Left lobe of liver (tissue), 2 donors: ENCODE results near the gene CXCL5. TPM values are rescaled to one million over a fixed set of nuclear protein-coding genes. Genes with fewer than 3 reads are reported as not detected.
"Not testable (repeated sequence)": the region's sequence is repeated elsewhere in the genome, so short reads cannot be mapped to it uniquely, and the experiment has no call there.

Experiments used
- ATAC-seq: fragments of 200-7000 bp; cut with Tn5 transposase; one replicate; pipeline ENCODE4 v1.9.1; 2020; ENCODE audit warnings: mild to moderate bottlenecking, moderate library complexity
- DNase-seq: peaks from one replicate; pipeline ENCODE4 v3.0.0-alpha.2; 2020; ENCODE audit warnings: low spot score
- total RNA-seq: library from RNA; stranded (reverse); gene quantifications from one replicate; pipeline ENCODE4 v1.2.1, GENCODE V29; 2021
- donor health status: DM: no; HTN: no; CAD: no; lungs with moderate emphysema.
- donor health status: DM: no; HTN: yes; CAD: no.

CXCL5 gene
- total RNA-seq, 1 donor from 2014 or later = not detected

DNA sequence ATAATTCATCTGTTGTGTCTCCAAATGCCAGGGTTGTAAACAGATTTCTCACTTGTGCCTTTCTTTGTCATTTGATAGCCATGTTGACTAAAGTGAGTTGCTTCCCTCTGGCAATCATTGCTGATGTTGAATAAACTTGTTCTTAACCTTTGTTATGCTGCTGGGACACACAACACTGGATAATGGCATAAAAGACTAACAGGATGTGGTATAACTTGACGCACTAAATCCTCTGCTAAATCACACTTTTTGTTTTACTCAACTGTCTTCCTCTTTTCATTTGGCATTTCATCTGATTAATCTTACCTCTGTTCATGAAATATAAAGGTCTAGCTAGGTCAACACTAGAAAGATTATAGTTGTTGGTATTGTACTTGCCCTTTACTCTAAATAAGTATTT, 17.6 kb upstream of the CXCL5 start:
- no peak for ATAC-seq

DNA sequence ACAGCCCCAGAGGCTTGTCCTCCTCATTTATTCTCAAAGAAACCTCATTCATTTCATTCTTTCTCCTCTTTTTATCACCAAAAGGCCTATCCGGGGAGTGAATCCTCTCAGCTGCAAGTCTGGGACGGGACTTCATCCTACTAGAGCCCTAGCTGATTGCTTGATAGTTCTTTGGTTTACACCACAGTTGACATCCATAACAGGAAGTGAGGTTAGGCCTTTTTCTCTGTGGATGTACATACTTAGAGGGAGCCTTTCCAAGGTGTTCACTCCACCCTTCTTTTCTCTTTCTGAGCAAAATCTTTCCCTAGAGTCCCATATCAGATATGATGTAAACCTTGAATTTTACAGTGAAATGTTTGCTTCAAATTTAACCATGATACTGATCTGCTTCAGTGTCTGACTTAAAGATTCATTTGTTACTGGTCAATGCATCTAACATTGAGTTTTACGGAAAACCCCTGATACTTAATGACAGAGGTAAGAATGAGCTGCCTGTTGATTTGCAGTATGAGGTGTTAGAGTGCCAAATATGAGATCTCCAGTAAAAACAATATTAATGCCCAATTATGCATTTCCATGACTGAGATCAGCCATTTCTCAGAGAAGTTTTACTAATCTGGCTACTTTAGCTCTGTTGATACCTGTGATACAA, 16.8 kb upstream of the CXCL5 start:
- ATAC-seq (no peak), DNase-seq (no peak)

More for the DNA sequence above, 17.6 kb upstream of the CXCL5 start:
- DNase-seq = no peak

DNA sequence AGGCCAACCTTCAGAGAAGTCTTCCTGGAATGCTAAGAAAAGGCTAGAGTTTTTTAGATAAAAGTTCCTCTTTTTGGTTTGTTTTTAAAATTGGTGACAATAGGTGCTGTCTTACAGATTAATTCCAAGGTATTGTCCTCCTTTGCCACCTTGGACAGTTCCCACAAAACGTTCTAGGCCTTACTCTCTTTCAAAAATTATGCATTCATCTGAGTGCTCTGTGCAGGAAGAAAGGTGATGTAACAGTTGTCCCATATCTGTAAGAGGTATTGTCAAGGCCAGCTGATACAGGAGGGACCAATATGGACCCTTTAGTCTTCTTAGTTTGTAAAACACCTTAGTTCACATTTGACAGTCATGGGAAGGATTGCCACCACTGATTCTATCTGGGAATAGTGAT, 15.9 kb upstream of the CXCL5 start:
- DNase-seq = no peak

DNA sequence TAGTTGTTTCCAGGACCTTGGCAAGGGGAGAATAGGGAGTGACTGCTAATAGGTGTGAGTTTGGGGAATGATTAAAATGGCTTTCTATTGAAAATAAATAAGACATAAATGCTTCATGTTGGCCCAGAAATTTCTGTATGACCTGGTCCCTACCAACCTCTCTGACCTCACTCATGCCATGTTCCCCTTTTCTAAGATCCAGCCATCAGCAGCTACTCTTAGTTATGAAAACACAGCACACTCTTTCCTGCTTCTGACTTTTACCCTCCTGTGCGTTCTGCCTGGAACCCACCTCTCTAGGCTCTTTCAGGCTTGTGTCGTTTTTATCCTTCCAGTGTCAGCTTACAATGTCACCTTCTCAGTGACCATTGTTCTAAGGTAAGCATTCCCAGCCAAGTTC, 14.8 kb upstream of the CXCL5 start:
- DNase-seq (no peak), ATAC-seq (no peak)

More for the DNA sequence above, 15.9 kb upstream of the CXCL5 start:
- ATAC-seq = no peak

DNA sequence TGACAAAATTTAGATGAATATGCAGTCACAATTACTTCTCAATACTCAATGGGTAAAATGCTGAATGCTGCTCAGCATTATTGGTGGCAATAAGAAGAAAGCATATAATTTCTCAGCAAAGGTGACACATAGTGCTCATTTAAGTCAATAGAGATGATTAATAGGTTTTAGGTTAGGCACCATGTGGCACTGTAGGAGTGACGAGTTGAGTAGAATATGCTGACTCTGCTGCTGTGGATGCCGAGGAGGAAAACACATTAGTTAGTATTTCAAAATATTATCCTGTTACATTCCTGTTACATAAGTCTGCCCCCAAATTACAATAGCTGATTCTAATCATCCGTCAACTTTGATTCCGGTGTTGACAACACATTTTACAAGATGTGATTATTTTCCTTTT, 13.7 kb upstream of the CXCL5 start:
- no peak for DNase-seq
- no peak for ATAC-seq

DNA sequence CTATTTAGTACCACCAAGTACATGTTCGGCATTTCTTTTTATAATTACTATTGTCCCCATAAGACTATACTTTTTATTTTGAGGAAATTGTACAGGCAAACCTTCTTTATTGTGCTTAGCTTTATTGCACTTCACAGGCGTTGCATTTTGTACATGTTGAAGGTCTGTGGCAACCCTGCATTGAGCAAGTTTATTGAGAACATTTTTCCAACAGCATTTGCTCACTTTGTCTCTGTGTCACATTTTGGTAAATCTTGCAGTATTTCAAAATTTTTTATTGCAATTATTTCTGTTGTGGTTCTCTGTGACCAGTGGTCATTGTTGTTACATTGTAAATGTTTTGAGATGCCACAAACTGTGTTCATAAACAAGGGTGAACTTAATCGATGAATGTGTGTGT, 10.8 kb upstream of the CXCL5 start:
- no peak for ATAC-seq
- no peak for DNase-seq

DNA sequence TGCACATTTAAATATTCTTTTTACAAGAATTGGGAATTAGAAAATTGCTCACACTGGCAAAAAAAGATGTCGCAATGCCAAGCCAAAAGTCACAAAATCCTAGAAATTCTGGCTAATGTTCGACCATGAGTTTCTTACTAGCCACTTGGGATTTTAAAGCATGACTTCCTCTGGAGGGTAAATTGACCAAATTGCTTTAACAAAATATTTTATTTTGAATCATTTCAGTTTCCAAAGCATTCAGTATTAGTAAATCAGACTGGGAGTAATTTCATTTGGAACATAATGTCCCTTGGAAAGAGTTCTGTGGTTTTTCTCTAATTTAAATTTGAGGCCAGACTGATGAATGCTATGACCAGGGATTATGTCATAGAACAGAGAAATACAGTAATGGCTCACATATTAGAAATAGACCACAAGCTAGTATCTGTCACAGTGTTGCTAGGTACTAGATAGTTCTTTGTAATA, 7.6 kb upstream of the CXCL5 start:
- DNase-seq (no peak), ATAC-seq (no peak)

DNA sequence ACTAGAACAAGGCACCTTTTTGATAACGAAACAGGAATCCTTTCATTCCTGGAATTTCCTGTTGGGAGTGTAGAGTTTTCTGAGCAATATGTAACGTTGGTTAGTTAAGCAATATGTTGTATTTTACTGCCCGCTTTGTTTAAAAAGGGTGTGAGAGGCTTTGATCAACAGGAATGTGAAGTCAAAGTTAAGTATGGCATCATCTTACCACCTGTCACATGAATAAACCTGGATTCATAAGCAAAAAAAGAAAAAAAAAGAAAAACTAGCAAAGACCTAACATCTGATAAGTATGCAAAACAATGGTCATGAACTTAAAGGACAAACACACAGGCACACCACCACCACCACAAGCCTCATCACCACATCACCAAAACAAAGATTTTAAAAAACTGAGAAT, 7.1 kb upstream of the CXCL5 start:
- ATAC-seq (no peak), DNase-seq (no peak)

DNA sequence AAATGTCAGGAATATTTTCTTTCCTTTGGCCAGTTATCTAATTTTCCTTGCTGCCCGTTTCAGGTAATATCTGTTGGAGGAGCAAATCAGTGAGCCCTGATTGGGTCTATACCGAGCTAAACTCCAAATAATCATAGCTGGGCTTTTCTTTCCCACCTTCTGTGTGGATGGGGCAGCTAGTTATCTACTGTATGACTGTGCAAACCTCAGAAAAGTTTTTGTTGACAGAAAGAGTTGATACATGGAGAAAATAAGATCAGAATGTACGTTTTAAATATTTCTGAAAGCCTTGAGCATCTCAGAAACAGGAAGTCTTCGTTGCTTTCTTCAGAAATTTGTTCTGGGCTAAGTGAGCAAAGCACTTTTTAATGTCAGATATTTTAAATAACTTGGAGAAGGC, 6.2 kb upstream of the CXCL5 start:
- DNase-seq (no peak), ATAC-seq (no peak)

DNA sequence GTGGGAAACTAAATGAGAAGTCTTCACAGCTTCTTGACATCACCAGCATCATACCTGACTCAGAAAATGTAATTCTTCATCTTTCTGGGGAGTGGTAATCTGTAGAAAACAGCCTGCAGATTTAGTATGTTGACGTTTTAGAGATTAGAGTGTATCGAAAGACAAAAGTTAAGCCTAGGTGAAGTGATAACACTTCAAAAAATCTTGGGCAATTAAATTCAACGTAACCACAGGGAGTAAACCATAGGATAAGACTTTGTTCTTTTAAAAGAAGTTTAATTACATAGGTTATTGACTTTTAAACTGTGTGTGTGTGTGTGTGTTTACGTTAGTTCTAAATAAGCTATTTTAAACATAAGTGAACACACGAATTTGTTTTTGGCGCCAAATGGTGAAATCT, 1.8 kb upstream of the CXCL5 start:
- DNase-seq = no peak
- no peak for ATAC-seq

DNA sequence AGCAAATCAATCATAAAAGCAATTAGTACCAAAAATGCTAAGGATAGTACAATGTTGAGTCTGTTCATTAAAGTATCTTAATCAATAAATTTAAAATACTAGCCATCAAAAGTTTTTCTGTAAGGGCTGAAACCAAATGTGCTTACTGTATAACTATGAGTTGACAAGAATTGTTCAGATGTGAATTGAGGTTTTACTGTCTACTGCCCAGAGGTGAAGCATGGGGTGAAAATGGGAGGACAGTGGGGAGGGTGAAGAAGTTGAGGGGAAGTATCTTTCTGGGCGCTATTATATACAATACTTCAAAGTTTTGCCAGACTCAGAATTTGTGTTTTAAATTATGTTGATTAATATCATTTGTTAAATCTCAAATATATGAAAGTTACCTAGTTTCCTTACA, 6.4 kb downstream of the CXCL5 start:
- DNase-seq = no peak
- ATAC-seq = no peak

DNA sequence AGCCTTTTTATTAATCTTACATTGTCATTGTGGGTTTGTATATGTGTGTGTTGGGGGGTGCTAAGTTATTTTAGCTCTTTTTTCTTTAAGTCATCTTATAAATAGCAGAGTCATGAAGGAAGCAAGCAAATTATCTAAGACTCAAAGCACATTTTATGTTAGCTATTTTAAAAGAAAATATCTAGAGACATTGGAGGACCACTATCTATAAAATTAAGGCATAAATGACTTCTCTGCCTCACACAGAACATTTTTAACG, 6.8 kb downstream of the CXCL5 start:
- DNase-seq (no peak), ATAC-seq (no peak)

DNA sequence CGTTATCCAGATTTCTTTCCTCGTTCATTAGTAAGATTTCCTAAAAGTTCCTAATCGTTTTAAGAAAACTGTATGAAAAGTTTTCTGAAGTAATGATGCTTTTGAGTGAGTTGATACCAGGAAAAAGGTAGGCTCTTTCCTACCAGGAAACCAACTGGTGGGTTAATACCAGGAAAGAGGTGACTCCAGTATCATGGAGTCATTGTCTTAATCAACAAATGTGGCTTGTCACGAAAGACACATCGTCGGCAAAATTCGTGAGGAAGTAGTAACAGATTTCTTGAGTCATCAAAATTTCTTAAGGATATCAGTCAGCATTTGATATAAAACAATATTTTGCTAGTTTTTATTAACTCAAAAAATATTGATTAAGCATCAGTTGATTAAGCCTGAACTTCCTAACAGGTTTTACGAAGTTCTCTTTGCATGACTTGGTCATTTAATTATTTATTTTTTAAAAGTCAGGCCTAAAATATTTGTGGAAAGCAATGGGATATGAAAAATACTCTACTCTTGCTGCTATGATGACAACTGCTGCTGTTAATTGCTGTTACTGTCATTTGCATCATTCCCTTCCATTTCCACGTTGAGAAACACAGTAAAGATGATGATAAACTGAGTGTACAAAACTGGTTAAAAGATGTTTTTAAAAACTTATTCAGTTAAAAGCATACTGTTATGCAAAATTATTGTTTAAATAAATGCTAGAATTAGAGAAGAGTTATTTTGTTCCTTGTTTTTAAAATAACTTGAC, 7.3 kb downstream of the CXCL5 start:
- no peak for ATAC-seq
- no peak for DNase-seq

DNA sequence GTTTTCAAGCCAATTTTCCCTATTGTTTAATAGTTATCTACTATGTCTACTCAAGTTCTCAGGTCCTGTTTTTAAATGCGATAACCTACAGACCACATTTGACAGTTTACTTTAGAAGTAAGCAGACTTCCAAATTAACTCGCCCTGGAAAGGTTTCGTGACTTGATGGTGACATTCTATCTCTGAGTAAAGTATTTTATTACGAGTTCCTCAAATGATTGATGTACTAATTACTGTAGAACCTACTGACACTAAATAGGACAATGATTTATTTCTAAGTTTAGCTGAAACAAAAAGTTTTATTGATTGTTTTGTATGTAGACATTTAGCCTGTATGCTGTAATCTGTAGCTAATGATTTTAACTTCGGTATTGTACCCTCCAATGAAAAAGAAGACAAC, 8.5 kb downstream of the CXCL5 start:
- no peak for ATAC-seq
- no peak for DNase-seq

DNA sequence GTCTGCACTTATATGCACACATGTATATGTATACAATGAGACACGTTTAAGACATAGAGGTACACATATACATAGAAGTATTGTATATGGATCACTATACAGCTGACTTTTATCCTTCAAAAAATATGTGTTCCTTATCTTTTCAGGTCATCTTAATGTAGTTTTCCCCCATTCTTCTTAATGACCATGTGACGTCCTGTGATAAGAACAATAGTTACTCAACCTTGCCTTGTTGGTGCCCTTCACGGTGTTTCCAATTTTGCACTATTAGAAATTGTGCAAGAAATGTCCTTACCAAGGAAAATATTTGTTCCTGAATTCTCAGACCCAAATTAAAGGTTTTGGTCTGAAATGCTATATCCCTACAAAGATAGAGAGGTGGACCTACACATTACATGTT, 9.4 kb downstream of the CXCL5 start:
- no peak for DNase-seq
- ATAC-seq = no peak

DNA sequence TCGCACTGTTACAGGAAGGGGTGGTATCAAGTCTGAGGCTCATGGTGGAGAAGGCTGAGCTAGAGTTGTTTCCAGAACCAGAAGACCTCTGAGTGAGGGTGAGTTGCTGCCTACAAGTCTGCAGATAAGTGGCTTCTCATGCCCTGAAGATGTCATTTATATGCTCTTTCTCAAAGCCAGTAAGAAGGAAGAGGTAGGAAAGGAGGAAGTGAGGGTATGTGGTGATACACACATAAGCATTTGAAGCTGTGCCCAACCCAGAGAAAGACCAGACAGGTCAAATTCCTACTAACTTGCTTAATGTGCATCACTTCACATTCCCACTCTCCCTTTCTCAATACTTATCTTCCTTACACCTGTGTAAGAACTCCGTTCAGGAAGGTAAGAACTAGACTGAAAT, 10.4 kb downstream of the CXCL5 start, which contains the start of gene PPBP:
Gene PPBP, minus strand, starts transcription at position 130 of the 400 bp plus-strand sequence. Its CDS starts 87 bp downstream, at position 43.
- DNase-seq = no peak
- no peak for ATAC-seq

DNA sequence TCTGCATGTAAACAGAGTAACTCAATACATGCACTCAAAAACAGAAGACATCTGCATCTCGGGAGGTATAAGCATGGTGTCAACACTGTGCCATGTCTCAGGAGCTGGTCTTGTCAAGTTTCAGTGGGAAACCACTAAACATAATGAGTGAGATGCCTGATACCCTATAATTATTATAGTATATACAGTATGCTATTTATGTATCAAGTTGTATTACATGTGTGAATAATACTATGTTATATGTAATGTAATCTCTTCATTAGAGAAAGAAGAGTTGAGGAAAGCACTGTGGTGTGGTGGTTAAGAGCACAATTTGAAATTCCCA, 13.0 kb downstream of the CXCL5 start:
- DNase-seq = no peak

DNA sequence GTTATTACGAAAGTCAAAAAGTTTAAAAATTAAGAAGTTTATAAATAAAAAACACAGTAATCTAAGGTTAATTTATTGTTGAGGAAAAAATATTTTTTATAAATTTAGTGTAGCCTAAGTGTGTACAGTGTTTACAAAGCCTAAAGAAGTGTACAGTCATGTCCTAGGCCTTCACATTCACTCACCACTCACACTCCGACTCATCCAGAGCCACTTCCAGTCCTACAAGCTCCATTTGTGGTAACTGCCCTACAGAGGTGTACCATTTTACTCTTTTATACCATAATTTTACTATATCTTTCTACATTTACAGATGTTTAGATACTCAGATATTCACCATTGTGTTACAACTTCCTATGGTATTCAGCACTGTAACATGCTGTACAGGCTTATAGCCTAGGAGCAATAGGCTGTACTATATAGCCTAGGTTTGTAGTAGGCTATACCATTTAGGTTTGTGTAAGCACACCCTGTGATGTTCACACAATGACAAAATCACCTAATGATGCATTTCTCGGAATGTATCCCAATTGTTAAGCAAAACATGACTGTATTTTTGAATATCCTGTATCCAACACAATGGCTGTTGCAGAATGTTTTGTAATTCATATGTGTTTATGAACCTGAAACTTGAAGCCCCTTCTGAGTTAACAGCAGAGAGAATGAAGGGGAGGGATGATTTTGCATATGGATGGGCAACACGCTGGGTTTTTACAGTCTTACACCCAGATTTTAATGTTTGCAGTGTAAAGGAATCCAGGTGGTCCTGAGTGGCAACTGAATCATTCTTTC, 13.5 kb downstream of the CXCL5 start:
- ATAC-seq = no peak
- no peak for DNase-seq

More for the DNA sequence above, 13.0 kb downstream of the CXCL5 start:
- no peak for ATAC-seq

DNA sequence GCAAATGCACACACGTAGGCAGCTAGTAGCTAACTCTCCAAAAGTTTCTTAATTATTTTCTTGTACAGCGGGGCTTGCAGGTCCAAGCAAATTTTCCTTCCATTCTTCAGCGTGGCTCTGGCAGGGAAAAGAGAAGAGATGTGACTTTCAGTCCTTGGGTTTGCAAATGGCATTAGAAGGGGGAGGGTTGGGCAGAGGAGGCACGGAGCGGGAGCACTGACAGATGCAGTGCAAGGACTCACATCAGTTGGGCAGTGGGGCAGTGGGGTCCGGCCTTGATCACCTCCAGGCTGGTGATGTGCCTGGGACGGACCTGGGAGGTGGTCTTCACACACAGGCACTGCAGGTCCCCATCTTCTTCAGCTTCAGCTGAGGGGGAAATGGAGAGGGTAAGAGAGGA, 17.3 kb downstream of the CXCL5 start:
- ATAC-seq, DNase-seq: not testable (repeated sequence)

DNA sequence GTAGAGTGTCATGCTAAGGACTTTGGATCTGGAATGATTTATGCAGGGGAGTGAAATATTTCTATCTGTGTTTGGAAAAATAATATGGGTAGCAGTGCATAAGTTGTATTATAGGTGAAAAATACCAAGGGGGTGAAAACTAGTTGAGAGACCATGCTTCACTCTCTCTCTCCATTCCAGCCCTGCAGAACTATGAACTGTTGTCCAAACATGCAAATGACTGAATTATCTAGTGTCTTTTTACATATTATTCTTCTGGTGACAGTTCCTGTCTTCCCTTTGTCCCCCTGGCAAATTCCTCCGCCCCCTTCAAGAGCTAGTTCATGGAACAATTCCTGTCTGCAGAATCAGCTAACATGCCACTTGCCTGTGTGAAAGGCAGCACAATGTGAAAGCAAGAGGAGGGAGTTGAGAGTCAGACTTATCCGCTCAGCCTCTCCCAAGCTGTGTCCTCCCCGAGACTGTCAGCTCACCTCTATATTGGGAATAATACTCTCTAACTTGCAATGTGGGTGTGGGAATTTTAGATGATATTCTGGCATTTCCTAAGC, 19.0 kb downstream of the CXCL5 start:
- ATAC-seq = no peak
- DNase-seq = no peak

DNA sequence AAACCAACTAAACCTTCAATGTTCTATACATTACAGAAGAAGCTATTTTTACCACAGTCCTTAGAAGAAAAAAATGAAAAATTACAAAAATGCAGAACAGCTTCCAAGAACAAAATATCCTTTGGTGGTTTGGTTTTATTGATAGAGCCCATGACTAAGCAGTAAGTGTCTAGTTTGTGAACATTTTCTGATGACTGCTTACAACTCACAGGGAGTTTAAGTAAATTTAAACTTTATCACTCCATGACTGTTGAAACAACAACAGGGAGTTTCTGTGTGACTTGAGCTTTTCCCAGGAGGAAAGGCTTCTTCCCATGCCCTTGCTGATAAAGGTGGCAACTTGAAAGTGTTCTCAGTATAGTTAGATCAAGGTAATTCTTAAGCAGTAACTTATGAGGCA, 19.6 kb downstream of the CXCL5 start:
- no peak for DNase-seq
- no peak for ATAC-seq

DNA sequence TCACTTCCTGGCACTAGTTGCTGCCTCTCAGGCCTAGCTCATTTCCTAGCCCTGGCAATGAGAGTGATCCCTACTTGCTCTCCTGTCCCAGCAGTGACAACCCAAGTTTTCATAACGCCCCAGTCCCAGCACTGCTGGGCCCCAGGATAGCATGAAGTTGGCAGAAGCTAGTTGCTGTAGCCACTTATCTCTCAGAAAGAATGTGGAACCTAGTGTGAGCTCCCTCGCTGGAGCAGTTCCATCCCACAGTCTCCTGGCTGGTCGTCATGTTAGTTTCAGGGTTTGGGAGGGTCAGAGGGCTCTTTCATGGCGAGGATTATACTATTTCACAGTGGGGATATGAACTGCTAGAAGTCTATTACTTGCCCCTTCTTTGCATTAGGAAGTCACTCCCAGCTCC, 21.8 kb downstream of the CXCL5 start:
- DNase-seq = no peak
- ATAC-seq = no peak
